ENCODE data around the gene CSNK1G3. TPM values are rescaled to one million over a fixed set of nuclear protein-coding genes. Genes with fewer than 3 reads are reported as not detected.

The CSNK1G3 gene
- total RNA-seq, 4 donors from 2014 or later: 31.8 to 84.0 (median 55.9) TPM

GRCh38 chr5:123512611-123513461 lies 859 bp downstream of the CSNK1G3 start:
- intact Hi-C loops (cut with DNase I; ENCODE audit: low total_unique reads): loop anchor here (5.0 kb wide), 1 partner anchor 91 kb away; the partner anchor contains the start of gene CEP120
- Histone ChIP-seq H3K27me3 (no peaks in the 10 kb centered on the region), H3K36me3 (no peaks in the 10 kb centered on the region), H3K4me3 (peak overlapping the region; percentile 83 to 96 (median 94)), H3K9me3 (no peaks in the 10 kb centered on the region), H3K4me1 (peaks cover 12 to 43% (median 22%) of the 10 kb centered on the region in 4 donors), H3K27ac (peak overlapping the region; percentile 97 to 99 (median 98))
- TF ChIP-seq POLR2A (IDR thresholded peaks at IDR 0.05): no peak
- TF ChIP-seq EP300 (IDR thresholded peaks at IDR 0.05; ENCODE audit: low read depth): no peak
- TF ChIP-seq POLR2AphosphoS5 (IDR thresholded peaks at IDR 0.05): no peak
- TF ChIP-seq CTCF (IDR thresholded peaks at IDR 0.05): no peak
- peak; percentile 43 for DNase-seq
- in situ Hi-C loops (cut with MboI; ENCODE audit: low pct_ligation_motif_present in 1 of 4, low pct_unique_long_range_greater_than_20kb in 1 of 4, low sequenced_read_pairs in 3 of 4): no loop called here
- 0% methylated on average over 5 to 31 of the region's 50 CpGs for WGBS, 2 donors (ENCODE audit: low coverage in 1 of 2)

- Histone ChIP-seq H3K4me1 (peaks cover 12 to 58% (median 30%) of the 10 kb centered on the region in 4 donors), H3K9me3 (no peaks in the 10 kb centered on the region), H3K4me3 (no peak overlapping the region), H3K36me3 (no peaks in the 10 kb centered on the region), H3K27me3 (no peaks in the 10 kb centered on the region), H3K27ac (peak overlapping the region in 2 of 4 donors; percentile 0 to 7)
- WGBS, 2 donors (ENCODE audit: low coverage in 1 of 2): 80 to 85% methylated on average over 5 of the region's 5 CpGs
- intact Hi-C loops (cut with DNase I; ENCODE audit: low total_unique reads) (loop anchor here (5.0 kb wide), 1 partner anchor 92 kb away; the partner anchor contains the start of gene CEP120), in situ Hi-C loops (cut with MboI; ENCODE audit: low pct_ligation_motif_present in 1 of 4, low pct_unique_long_range_greater_than_20kb in 1 of 4, low sequenced_read_pairs in 3 of 4) (no loop called here)
- DNase-seq: no peak
- TF ChIP-seq POLR2AphosphoS5 (IDR thresholded peaks at IDR 0.05) (no peak), CTCF (IDR thresholded peaks at IDR 0.05) (no peak), EP300 (IDR thresholded peaks at IDR 0.05; ENCODE audit: low read depth) (no peak), POLR2A (IDR thresholded peaks at IDR 0.05) (no peak)
Observed at GRCh38 chr5:123514615-123515355, 2.8 kb downstream of the CSNK1G3 start.

- no peak for DNase-seq
- peaks cover 12 to 66% (median 30%) of the 10 kb centered on the region in 4 donors for H3K4me1 ChIP-seq
- intact Hi-C loops (cut with DNase I; ENCODE audit: low total_unique reads) (no loop called here), in situ Hi-C loops (cut with MboI; ENCODE audit: low pct_ligation_motif_present in 1 of 4, low pct_unique_long_range_greater_than_20kb in 1 of 4, low sequenced_read_pairs in 3 of 4) (no loop called here)
- H3K27me3 ChIP-seq: no peaks in the 10 kb centered on the region
- no peaks in the 10 kb centered on the region for H3K36me3 ChIP-seq
- H3K9me3 ChIP-seq: no peaks in the 10 kb centered on the region
- H3K4me3 ChIP-seq: no peak overlapping the region
- WGBS, 2 donors (ENCODE audit: low coverage in 1 of 2): 79 to 82% methylated on average over 3 of the region's 3 CpGs
- no peak overlapping the region for H3K27ac ChIP-seq
- no peak for TF ChIP-seq POLR2A (IDR thresholded peaks at IDR 0.05)
- TF ChIP-seq CTCF (IDR thresholded peaks at IDR 0.05): no peak
- no peak for TF ChIP-seq EP300 (IDR thresholded peaks at IDR 0.05; ENCODE audit: low read depth)
- no peak for TF ChIP-seq POLR2AphosphoS5 (IDR thresholded peaks at IDR 0.05)
Observed at GRCh38 chr5:123515904-123516303, 3.9 kb downstream of the CSNK1G3 start.

GRCh38 chr5:123517476-123517875 lies 5.5 kb downstream of the CSNK1G3 start:
- Histone ChIP-seq H3K9me3 (no peaks in the 10 kb centered on the region), H3K36me3 (no peaks in the 10 kb centered on the region), H3K4me3 (no peak overlapping the region), H3K27me3 (no peaks in the 10 kb centered on the region), H3K4me1 (peaks cover 12 to 76% (median 31%) of the 10 kb centered on the region in 4 donors), H3K27ac (peak overlapping the region in 1 of 4 donors; percentile 17)
- TF ChIP-seq POLR2AphosphoS5 (IDR thresholded peaks at IDR 0.05) (no peak), POLR2A (IDR thresholded peaks at IDR 0.05) (no peak), EP300 (IDR thresholded peaks at IDR 0.05; ENCODE audit: low read depth) (no peak), CTCF (IDR thresholded peaks at IDR 0.05) (no peak)
- in situ Hi-C loops (cut with MboI; ENCODE audit: low pct_ligation_motif_present in 1 of 4, low pct_unique_long_range_greater_than_20kb in 1 of 4, low sequenced_read_pairs in 3 of 4): no loop called here
- 63 to 73% methylated on average over 3 of the region's 3 CpGs for WGBS, 2 donors (ENCODE audit: low coverage in 1 of 2)
- DNase-seq: no peak
- intact Hi-C loops (cut with DNase I; ENCODE audit: low total_unique reads): no loop called here
